Stomach (tissue), 9 donors: ENCODE measurements around the gene CRYBA4. TPM values are rescaled to one million over a fixed set of nuclear protein-coding genes. Genes with fewer than 3 reads are reported as not detected.

Source experiments
- DNase-seq, 2 donors: peaks; one replicate each; pipeline versions ENCODE4 v3.0.0 to v3.0.0-alpha.2; 2013 to 2019
- H3K27ac ChIP-seq, 5 donors: fragments of 200-600 bp in 4 of 5; sonication (generic) in 4 of 5; one replicate each; pipeline ENCODE4 v1.5.1; 2013 to 2019; ENCODE audit warnings: mild to moderate bottlenecking in 1 of 5, moderate library complexity in 1 of 5
- H3K27me3 ChIP-seq, 3 donors: fragments of 200-600 bp; sonication (generic); one replicate each; pipeline ENCODE4 v1.5.1; 2017 to 2019; ENCODE audit warnings: mixed run types in 1 of 3
- H3K36me3 ChIP-seq, 4 donors: fragments of 200-600 bp; sonication (generic); 1 replicate in 3 of 4; 2 replicates in 1 of 4; pipeline ENCODE4 v1.5.1; 2016 to 2019
- H3K4me1 ChIP-seq, 4 donors: fragments of 200-600 bp; sonication (generic); one replicate each; pipeline ENCODE4 v1.5.1; 2016 to 2019
- H3K4me3 ChIP-seq, 4 donors: fragments of 200-600 bp; sonication (generic) in 3 of 4; one replicate each; pipeline ENCODE4 v1.5.1; 2016 to 2019; ENCODE audit warnings: mild to moderate bottlenecking in 1 of 4
- H3K9me3 ChIP-seq, 4 donors: fragments of 200-600 bp; sonication (generic); one replicate each; pipeline ENCODE4 v1.5.1; 2016 to 2019
- CTCF ChIP-seq, 7 experiments: fragments of 450-650 bp in 4 of 7; fragments of 200-600 bp in 3 of 7; sonication (generic) in 3 of 7; IDR thresholded peaks; one replicate each; pipeline ENCODE4 v1.5.1; 2016 to 2019; ENCODE audit warnings: antibody characterized with exemption in 7 of 7, control low read depth in 2 of 7, mild to moderate bottlenecking in 1 of 7
- EP300 ChIP-seq: sonication (generic); formaldehyde crosslinking; IDR thresholded peaks from one replicate; pipeline ENCODE4 v1.6.1; 2017; ENCODE audit warnings: antibody characterized with exemption
- POLR2A ChIP-seq, 4 donors: fragments of 450-650 bp; IDR thresholded peaks; one replicate each; pipeline ENCODE4 v1.6.1; 2016; ENCODE audit warnings: antibody characterized with exemption in 4 of 4, control low read depth in 2 of 4, mild to moderate bottlenecking in 1 of 4, moderate library complexity in 1 of 4
- POLR2AphosphoS5 ChIP-seq, 3 donors: sonication (generic); formaldehyde crosslinking; IDR thresholded peaks; one replicate each; pipeline ENCODE4 v1.6.1; 2016; ENCODE audit warnings: antibody characterized with exemption in 3 of 3
- WGBS, 5 donors: extraction: QIAGEN DNeasy Blood & Tissue Kit in 3 of 5; methylation state at CpG; one replicate each; pipeline versions ENCODE4 v1.1.5 to v1.1.7; 2013 to 2018; 5-methylcytosine and 5-hydroxymethylcytosine counted together
- intact Hi-C: fragments of 100-400 bp; cut with DNase I; formaldehyde crosslinking; loops from one replicate; pipeline ENCODE4 v1.15.1; 2023; ENCODE audit warnings: low total_unique reads
- polyA plus RNA-seq, 3 donors: library from polyadenylated mRNA; stranded (reverse); fragments of 200-250 nt; gene quantifications; one replicate each; pipeline ENCODE4 v1.2.3, GENCODE V29; 2013
- total RNA-seq, 5 donors: library from RNA; depleted of rRNA; stranded (reverse); fragments of >200 nt; gene quantifications; one replicate each; pipeline versions ENCODE4 v1.1.0 to v1.2.3, GENCODE V29; 2014 to 2016
- donor health status: healthy with polysubstance abuse.
- donor health status: Bipolar disorder and iron deficiency.
- donor health status: healthy.

CRYBA4 gene
- total and polyA plus RNA-seq, 8 donors: not detected

- Histone ChIP-seq H3K4me3 (no peak within 1 kb of the TSS), H3K27ac (no peak within 1 kb of the TSS), H3K27me3 (peaks cover 0 to 70% (median 0%) of the 10 kb centered on the region in 3 donors), H3K4me1 (peaks cover 0 to 5% (median 0%) of the 10 kb centered on the region in 4 donors), H3K36me3 (no peaks in the 10 kb centered on the region), H3K9me3 (no peaks in the 10 kb centered on the region)
- TF ChIP-seq POLR2A (IDR thresholded peaks at IDR 0.05) (no peak), CTCF (IDR thresholded peaks at IDR 0.05) (no peak), EP300 (no peak), POLR2AphosphoS5 (IDR thresholded peaks at IDR 0.05) (no peak)
- 53 to 63% (median 59%) methylated on average over 7 of the region's 7 CpGs for WGBS, 5 donors
- intact Hi-C loops: no loop called here
- DNase-seq: no peak
Observed at GRCh38 chr22:26617271-26618199, 4.2 kb upstream of the CRYBA4 start, which contains the start of gene CRYBB1. Gene CRYBB1, minus strand, starts transcription at chr22:26618027. Its CDS starts 1,708 bp downstream, at chr22:26616319.

GRCh38 chr22:26618455-26618854 is 3.3 kb upstream of the CRYBA4 start:
- Histone ChIP-seq H3K9me3 (no peaks in the 10 kb centered on the region), H3K27me3 (peaks cover 0 to 70% (median 0%) of the 10 kb centered on the region in 3 donors), H3K4me1 (peaks cover 0 to 5% (median 0%) of the 10 kb centered on the region in 4 donors), H3K27ac (no peak overlapping the region), H3K36me3 (no peaks in the 10 kb centered on the region), H3K4me3 (no peak overlapping the region)
- intact Hi-C loops: no loop called here
- no peak for DNase-seq
- WGBS, 5 donors: 77 to 86% (median 82%) methylated on average over 8 of the region's 8 CpGs
- TF ChIP-seq CTCF (IDR thresholded peaks at IDR 0.05) (no peak), POLR2AphosphoS5 (IDR thresholded peaks at IDR 0.05) (no peak), POLR2A (IDR thresholded peaks at IDR 0.05) (no peak), EP300 (no peak)

GRCh38 chr22:26619510-26619909 is 2.3 kb upstream of the CRYBA4 start:
- intact Hi-C loops: no loop called here
- no peak for DNase-seq

More at GRCh38 chr22:26619510-26619909, 2.3 kb upstream of the CRYBA4 start:
- TF ChIP-seq POLR2A (IDR thresholded peaks at IDR 0.05) (no peak), CTCF (IDR thresholded peaks at IDR 0.05) (no peak), POLR2AphosphoS5 (IDR thresholded peaks at IDR 0.05) (no peak), EP300 (no peak)
- WGBS, 5 donors: 32 to 65% (median 54%) methylated on average over 3 to 6 of the region's 6 CpGs
- Histone ChIP-seq H3K9me3 (no peaks in the 10 kb centered on the region), H3K27ac (no peak overlapping the region), H3K4me1 (peaks cover 0 to 5% (median 0%) of the 10 kb centered on the region in 4 donors), H3K27me3 (peaks cover 0 to 60% (median 0%) of the 10 kb centered on the region in 3 donors), H3K36me3 (no peaks in the 10 kb centered on the region), H3K4me3 (no peak overlapping the region)
